Uterus (tissue), 2 donors: ENCODE measurements around the gene DOCK4.

Experiments used
- CTCF ChIP-seq, 4 experiments: fragments of 200-600 bp in 2 of 4; fragments of 450-650 bp in 2 of 4; sonication (generic) in 2 of 4; IDR thresholded peaks; one replicate each; pipeline ENCODE4 v1.5.1; 2016 to 2019; ENCODE audit warnings: antibody characterized with exemption in 4 of 4, mild to moderate bottlenecking in 2 of 4, moderate library complexity in 1 of 4
- POLR2A ChIP-seq, 2 donors: fragments of 450-650 bp; IDR thresholded peaks; one replicate each; pipeline ENCODE4 v1.6.1; 2016; ENCODE audit warnings: antibody characterized with exemption in 2 of 2, mild to moderate bottlenecking in 1 of 2, moderate library complexity in 1 of 2

GRCh38 chr7:112149734-112150133 lies 56.5 kb downstream of the DOCK4 start:
- TF ChIP-seq CTCF (IDR thresholded peaks at IDR 0.05) (no peak), POLR2A (IDR thresholded peaks at IDR 0.05) (no peak)
